Breast epithelium (tissue), 4 donors: ENCODE results near the gene DSG2. TPM values are rescaled to one million over a fixed set of nuclear protein-coding genes. Genes with fewer than 3 reads are reported as not detected.
A peak's percentile ranks its signal among the peaks of the same experiment; 100 is the strongest.
"Not testable (repeated sequence)": the region's sequence is repeated elsewhere in the genome, so short reads cannot be mapped to it uniquely, and the experiment has no call there.

Experiments
- DNase-seq, 2 donors: peaks; one replicate each; pipeline ENCODE4 v3.0.0-alpha.2; 2019; ENCODE audit warnings: low spot score in 2 of 2
- H3K27ac ChIP-seq, 2 donors: fragments of 200-600 bp; sonication (generic) in 1 of 2; one replicate each; pipeline ENCODE4 v1.5.1; 2016 to 2019; ENCODE audit warnings: mild to moderate bottlenecking in 1 of 2
- H3K27me3 ChIP-seq, 2 donors: fragments of 200-600 bp; sonication (generic) in 1 of 2; one replicate each; pipeline versions ENCODE4 v1.5.1 to v1.6.0; 2017 to 2019; ENCODE audit warnings: control low read depth in 1 of 2, mild to moderate bottlenecking in 1 of 2
- H3K36me3 ChIP-seq: fragments of 200-600 bp; one replicate; pipeline ENCODE4 v1.5.1; 2019
- H3K4me1 ChIP-seq, 2 donors: fragments of 200-600 bp; sonication (generic); one replicate each; pipeline ENCODE4 v1.5.1; 2016 to 2019; ENCODE audit warnings: control low read depth in 1 of 2
- H3K4me3 ChIP-seq, 3 donors: fragments of 200-600 bp; sonication (generic); 1 replicate in 2 of 3; 2 replicates in 1 of 3; pipeline ENCODE4 v1.5.1; 2016 to 2019; ENCODE audit warnings: mild to moderate bottlenecking in 3 of 3, moderate library complexity in 2 of 3
- H3K9me3 ChIP-seq, 2 donors: fragments of 200-600 bp; sonication (generic) in 1 of 2; one replicate each; pipeline ENCODE4 v1.5.1; 2016 to 2019; ENCODE audit warnings: control low read depth in 1 of 2
- POLR2A ChIP-seq: fragments of 450-650 bp; IDR thresholded peaks from one replicate; pipeline ENCODE4 v1.6.1; 2016; ENCODE audit warnings: antibody characterized with exemption, mild to moderate bottlenecking, moderate library complexity
- POLR2AphosphoS5 ChIP-seq, 3 donors: sonication (generic); formaldehyde crosslinking; IDR thresholded peaks; one replicate each; pipeline ENCODE4 v1.6.1; 2017; ENCODE audit warnings: antibody characterized with exemption in 3 of 3
- intact Hi-C: fragments of 100-400 bp; cut with DNase I; formaldehyde crosslinking; loops from one replicate; pipeline ENCODE4 v1.15.1; 2023; ENCODE audit warnings: low total_unique reads
- total RNA-seq, 3 donors: library from RNA; depleted of rRNA; stranded (reverse); fragments of >200 nt; gene quantifications; one replicate each; pipeline ENCODE4 v1.1.0, GENCODE V29; 2016
- TF ChIP-seq, protein P1 (sequence below), 3 donors: fragments of 450-650 bp; IDR thresholded peaks; one replicate each; pipeline ENCODE4 v1.5.1; 2016 to 2017; ENCODE audit warnings: antibody characterized with exemption in 3 of 3, mild to moderate bottlenecking in 3 of 3, moderate library complexity in 3 of 3

The DSG2 gene
- total RNA-seq, 3 donors from 2014 or later = 14.1 to 125 (median 61.3) TPM

DNA sequence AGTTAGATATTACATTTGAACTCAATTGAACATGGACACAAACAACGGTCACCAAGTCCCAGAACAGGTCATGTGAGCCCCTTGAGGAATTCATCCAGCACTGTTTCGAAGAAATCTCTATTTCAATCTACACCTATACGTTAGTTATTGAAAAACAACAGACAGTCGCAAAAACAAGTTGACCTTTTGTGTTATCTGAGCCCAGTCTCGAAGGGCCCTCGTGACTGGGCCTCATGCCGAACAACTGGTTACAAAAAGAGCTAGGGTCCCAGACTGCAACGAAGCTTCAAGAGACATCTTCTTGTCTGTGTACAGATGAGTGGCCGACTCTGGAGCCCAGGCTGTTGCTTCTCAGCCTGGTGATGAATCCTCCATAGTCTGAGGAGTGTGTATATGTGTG is 5.3 kb upstream of the DSG2 start:
- H3K27ac ChIP-seq = no peak overlapping the region
- no peaks in the 10 kb centered on the region for H3K9me3 ChIP-seq
- intact Hi-C loops = no loop called here
- no peak overlapping the region for H3K4me3 ChIP-seq
- H3K27me3 ChIP-seq = no peaks in the 10 kb centered on the region
- H3K36me3 ChIP-seq = no peaks in the 10 kb centered on the region
- TF ChIP-seq POLR2A = no peak
- no peak for TF ChIP-seq POLR2AphosphoS5 (IDR thresholded peaks at IDR 0.05)
- TF ChIP-seq, protein P1, sequence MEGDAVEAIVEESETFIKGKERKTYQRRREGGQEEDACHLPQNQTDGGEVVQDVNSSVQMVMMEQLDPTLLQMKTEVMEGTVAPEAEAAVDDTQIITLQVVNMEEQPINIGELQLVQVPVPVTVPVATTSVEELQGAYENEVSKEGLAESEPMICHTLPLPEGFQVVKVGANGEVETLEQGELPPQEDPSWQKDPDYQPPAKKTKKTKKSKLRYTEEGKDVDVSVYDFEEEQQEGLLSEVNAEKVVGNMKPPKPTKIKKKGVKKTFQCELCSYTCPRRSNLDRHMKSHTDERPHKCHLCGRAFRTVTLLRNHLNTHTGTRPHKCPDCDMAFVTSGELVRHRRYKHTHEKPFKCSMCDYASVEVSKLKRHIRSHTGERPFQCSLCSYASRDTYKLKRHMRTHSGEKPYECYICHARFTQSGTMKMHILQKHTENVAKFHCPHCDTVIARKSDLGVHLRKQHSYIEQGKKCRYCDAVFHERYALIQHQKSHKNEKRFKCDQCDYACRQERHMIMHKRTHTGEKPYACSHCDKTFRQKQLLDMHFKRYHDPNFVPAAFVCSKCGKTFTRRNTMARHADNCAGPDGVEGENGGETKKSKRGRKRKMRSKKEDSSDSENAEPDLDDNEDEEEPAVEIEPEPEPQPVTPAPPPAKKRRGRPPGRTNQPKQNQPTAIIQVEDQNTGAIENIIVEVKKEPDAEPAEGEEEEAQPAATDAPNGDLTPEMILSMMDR (IDR thresholded peaks at IDR 0.05) = no peak
- no peak for DNase-seq
- no peaks in the 10 kb centered on the region for H3K4me1 ChIP-seq

DNA sequence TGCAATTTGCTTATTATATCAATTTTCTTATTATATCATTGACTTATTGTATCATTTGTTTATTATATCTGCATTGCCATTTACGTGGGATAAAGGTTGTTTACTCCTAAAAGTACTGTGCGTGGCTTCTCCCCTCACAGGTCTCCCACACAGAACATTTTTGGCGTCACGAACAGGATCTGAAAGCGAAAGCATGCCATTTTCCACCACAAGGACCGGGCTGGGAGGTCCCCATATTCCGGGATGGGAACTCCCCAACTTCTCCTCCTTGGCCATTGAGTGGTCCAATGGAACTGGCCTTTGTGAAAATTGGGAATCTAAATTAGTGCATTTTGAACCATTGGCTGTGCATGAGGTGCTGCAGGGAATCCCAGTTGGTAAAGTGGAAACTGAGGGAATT is 4.8 kb upstream of the DSG2 start:
- DNase-seq = no peak
- Histone ChIP-seq H3K36me3 (no peaks in the 10 kb centered on the region), H3K9me3 (no peaks in the 10 kb centered on the region), H3K27ac (no peak overlapping the region), H3K4me3 (no peak overlapping the region), H3K4me1 (no peaks in the 10 kb centered on the region), H3K27me3 (no peaks in the 10 kb centered on the region)
- intact Hi-C loops = no loop called here
- TF ChIP-seq POLR2AphosphoS5 (IDR thresholded peaks at IDR 0.05) = no peak
- TF ChIP-seq POLR2A = no peak
- TF ChIP-seq, protein P1 (IDR thresholded peaks at IDR 0.05) = no peak

DNA sequence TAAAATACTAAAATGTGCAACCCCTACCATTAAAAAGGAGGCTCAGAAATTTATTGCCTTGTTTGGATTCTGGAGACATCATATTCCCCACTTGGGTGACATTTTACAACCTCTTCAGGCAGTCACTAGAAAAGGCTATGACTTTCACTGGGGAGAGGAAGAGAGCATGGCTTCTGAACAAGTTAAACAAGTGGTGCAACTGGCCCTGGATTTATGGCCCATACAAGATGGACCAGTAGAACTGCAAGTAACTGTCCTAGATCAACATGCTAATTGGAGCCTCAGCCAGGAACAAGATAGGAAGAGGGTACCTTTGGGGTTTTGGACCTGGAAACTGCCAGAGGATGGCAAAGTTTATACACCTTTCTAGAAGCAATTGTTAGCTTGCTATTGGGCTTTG is 4.0 kb upstream of the DSG2 start:
- no peak for TF ChIP-seq POLR2AphosphoS5 (IDR thresholded peaks at IDR 0.05)
- no peaks in the 10 kb centered on the region for H3K36me3 ChIP-seq
- no peaks in the 10 kb centered on the region for H3K9me3 ChIP-seq
- H3K4me3 ChIP-seq = no peak overlapping the region
- intact Hi-C loops = no loop called here
- DNase-seq = no peak
- no peaks in the 10 kb centered on the region for H3K27me3 ChIP-seq
- H3K4me1 ChIP-seq = no peaks in the 10 kb centered on the region
- H3K27ac ChIP-seq = no peak overlapping the region

DNA sequence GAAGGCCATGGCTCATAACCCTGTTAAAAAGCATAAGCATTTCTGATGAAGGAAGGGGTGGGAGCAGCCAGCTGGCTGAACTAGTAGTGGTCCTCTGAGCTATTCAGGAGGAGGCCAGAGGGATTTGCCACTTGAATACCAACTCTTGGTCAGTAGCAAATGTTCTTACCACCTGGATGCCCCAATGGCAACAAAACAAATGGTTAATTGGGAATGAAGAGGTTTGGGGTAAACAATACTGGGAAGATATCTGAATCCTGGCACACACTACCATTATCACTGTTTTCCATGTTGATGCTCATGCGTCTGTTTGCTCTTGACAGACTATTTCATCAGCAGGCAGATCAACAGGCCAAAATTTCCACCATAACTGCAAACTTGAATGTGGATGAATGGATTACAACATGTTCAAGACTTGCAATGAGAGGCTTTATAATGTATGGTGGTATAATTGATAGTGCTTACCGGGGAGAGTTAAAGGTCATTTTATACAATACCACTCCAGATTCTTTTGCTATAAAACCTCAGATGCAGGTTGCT is 3.2 kb upstream of the DSG2 start:
- H3K4me1 ChIP-seq, H3K36me3 ChIP-seq, H3K9me3 ChIP-seq, DNase-seq, intact Hi-C loops, H3K4me3 ChIP-seq, H3K27me3 ChIP-seq, H3K27ac ChIP-seq: not testable (repeated sequence)

DNA sequence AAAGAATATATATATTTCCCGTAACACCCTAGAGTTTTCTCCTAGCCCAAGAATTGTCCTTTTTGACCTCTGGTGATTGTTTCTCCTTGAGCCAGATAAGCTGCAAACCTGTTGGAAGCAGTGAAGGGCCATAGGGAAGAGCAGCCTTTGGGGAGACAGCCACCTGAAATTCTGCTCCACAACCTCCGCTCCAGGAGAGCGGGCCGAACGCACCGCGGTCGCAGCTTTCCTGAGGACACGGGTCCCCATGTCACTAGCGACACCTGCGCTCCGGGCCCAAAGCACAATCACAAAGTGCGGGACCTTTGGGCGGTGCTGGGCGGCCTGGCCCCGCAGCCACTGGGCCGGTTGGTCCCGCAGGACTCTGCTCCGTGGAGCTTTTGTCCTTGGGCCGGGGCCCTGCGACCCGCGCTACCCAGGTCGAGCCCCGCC is 557 bp upstream of the DSG2 start:
- no peak for TF ChIP-seq POLR2AphosphoS5 (IDR thresholded peaks at IDR 0.05)
- TF ChIP-seq, protein P1 (IDR thresholded peaks at IDR 0.05) = no peak
- H3K9me3 ChIP-seq = no peaks in the 10 kb centered on the region
- H3K27me3 ChIP-seq = no peaks in the 10 kb centered on the region
- DNase-seq = no peak
- H3K4me1 ChIP-seq = peaks cover 0 to 4% of the 10 kb centered on the region in 2 donors
- H3K36me3 ChIP-seq = no peaks in the 10 kb centered on the region
- intact Hi-C loops = no loop called here
- peak overlapping the region; percentile 94 to 97 for H3K27ac ChIP-seq
- H3K4me3 ChIP-seq = peak overlapping the region; percentile 55 to 78 (median 77)

DNA sequence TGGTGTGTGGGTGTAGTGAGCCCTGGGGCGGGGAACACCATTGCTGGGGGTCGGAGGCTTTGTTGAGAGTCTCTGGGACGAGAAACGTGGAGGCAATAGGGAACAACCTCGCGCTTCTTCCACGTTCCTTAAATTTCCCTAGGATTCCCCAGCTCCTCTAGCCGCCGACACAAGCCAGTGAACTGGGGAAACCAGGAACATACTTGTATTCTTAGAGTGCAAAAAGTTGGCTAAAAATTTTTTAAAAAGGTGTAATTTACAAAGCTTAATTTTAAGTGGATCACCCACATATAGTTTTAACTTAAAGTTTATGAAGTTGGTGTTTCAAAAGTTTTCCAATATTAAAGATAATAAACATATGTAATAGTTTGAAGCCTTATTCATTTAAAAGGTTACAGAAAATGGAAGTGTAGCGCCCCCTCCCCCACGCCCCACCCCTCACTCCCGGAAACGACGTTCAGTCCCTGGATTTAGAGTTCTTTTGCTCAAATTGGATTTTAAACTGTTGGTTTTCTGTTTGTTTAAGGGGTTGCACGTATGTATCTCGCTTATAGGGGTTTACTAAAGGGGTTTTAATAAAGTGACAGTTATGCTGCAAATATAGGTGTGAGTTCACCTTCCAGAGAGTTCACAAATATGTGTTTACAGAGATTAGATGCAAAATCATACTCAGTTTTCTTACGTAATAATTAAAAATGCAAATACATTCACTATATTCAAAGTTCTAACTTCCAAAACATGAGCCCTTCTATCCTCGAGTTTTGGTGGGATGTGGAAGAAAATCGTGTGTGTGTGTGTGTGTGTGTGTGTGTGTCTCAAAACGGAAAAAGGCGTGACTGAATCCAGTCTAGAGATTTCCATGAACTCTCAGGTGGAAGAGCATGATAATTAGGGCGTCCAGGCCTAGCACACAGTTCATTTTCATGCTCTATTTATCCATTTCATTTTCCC is 872 bp downstream of the DSG2 start:
- H3K27me3 ChIP-seq = no peaks in the 10 kb centered on the region
- peak overlapping the region; percentile 55 to 78 (median 77) for H3K4me3 ChIP-seq
- no peaks in the 10 kb centered on the region for H3K9me3 ChIP-seq
- H3K27ac ChIP-seq = peak overlapping the region; percentile 94 to 97
- H3K36me3 ChIP-seq = no peaks in the 10 kb centered on the region
- peaks cover 0 to 4% of the 10 kb centered on the region in 2 donors for H3K4me1 ChIP-seq
- no peak for DNase-seq
- intact Hi-C loops = no loop called here
- TF ChIP-seq POLR2A = no peak
- TF ChIP-seq, protein P1 (IDR thresholded peaks at IDR 0.05) = no peak
- no peak for TF ChIP-seq POLR2AphosphoS5 (IDR thresholded peaks at IDR 0.05)
